Measurements from ENCODE around the gene FHIP2A. TPM values are rescaled to one million over a fixed set of nuclear protein-coding genes. Genes with fewer than 3 reads are reported as not detected.
"Not testable (repeated sequence)": the region's sequence is repeated elsewhere in the genome, so short reads cannot be mapped to it uniquely, and the experiment has no call there.

The FHIP2A gene, protein sequence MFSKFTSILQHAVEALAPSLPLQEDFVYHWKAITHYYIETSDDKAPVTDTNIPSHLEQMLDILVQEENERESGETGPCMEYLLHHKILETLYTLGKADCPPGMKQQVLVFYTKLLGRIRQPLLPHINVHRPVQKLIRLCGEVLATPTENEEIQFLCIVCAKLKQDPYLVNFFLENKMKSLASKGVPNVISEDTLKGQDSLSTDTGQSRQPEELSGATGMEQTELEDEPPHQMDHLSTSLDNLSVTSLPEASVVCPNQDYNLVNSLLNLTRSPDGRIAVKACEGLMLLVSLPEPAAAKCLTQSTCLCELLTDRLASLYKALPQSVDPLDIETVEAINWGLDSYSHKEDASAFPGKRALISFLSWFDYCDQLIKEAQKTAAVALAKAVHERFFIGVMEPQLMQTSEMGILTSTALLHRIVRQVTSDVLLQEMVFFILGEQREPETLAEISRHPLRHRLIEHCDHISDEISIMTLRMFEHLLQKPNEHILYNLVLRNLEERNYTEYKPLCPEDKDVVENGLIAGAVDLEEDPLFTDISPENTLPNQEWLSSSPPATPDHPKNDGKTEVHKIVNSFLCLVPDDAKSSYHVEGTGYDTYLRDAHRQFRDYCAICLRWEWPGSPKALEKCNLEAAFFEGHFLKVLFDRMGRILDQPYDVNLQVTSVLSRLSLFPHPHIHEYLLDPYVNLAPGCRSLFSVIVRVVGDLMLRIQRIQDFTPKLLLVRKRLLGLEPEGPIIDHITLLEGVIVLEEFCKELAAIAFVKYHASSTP
- total RNA-seq (ENCODE audit: unreplicated experiment), result 31.7 TPM
- long read RNA-seq, partial matches to known transcripts, result 1 of 1 reads
- long read RNA-seq, other reads (novel, unspliced or antisense), result 0 of 1 reads

DNA sequence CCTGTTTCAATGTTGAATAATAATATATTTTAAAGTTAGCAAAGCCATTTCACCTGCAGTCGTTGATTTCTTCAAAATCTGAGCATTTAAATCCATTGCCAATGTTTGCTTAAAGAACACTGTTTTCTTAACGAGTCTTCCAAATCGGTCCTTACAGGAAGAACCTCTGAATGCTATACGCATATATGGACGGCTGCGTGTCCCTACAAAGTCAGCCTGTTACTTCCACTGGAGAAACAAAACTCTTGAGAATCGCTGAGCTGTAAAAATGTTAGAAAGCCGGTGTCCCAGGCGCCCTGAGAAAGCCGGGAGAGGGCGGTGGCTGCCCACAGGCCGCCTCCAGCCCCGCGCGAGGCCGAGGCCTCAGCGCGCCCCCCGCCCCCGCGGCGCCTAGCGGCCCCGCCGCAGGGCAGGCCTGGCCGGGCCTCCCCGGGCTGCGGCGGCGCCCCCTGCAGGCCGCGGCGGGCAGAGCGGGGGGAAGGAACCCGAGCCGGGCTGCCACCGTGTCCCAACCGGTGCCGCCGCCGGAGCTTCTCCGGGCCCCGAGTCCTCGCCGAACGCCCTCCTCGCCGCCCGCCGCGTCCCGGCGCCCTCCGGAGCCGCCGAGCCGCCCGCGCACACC lies at the start of gene FHIP2A:
FHIP2A (plus strand) TSS at position 488 of the 622 bp plus-strand sequence. CDS start 299 bp downstream, outside the sequence.
- Mint-ChIP-seq H3K27me3 (ENCODE audit: unreplicated experiment) (peaks cover 2% of the 10 kb centered on the region), H3K9me3 (ENCODE audit: unreplicated experiment) (no peaks in the 10 kb centered on the region), H3K27ac (ENCODE audit: unreplicated experiment) (peak within 1 kb of the TSS; percentile 90), H3K4me1 (ENCODE audit: low read depth, unreplicated experiment) (peaks cover 10% of the 10 kb centered on the region), H3K36me3 (ENCODE audit: unreplicated experiment) (no peaks in the 10 kb centered on the region), H3K4me3 (ENCODE audit: unreplicated experiment) (peak within 1 kb of the TSS; percentile 86)
- DNase-seq, result peak; percentile 87
- TF ChIP-seq, protein P1, sequence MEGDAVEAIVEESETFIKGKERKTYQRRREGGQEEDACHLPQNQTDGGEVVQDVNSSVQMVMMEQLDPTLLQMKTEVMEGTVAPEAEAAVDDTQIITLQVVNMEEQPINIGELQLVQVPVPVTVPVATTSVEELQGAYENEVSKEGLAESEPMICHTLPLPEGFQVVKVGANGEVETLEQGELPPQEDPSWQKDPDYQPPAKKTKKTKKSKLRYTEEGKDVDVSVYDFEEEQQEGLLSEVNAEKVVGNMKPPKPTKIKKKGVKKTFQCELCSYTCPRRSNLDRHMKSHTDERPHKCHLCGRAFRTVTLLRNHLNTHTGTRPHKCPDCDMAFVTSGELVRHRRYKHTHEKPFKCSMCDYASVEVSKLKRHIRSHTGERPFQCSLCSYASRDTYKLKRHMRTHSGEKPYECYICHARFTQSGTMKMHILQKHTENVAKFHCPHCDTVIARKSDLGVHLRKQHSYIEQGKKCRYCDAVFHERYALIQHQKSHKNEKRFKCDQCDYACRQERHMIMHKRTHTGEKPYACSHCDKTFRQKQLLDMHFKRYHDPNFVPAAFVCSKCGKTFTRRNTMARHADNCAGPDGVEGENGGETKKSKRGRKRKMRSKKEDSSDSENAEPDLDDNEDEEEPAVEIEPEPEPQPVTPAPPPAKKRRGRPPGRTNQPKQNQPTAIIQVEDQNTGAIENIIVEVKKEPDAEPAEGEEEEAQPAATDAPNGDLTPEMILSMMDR (IDR thresholded peaks at IDR 0.05; ENCODE audit: partially characterized antibody, unreplicated experiment), result peak; percentile 66

DNA sequence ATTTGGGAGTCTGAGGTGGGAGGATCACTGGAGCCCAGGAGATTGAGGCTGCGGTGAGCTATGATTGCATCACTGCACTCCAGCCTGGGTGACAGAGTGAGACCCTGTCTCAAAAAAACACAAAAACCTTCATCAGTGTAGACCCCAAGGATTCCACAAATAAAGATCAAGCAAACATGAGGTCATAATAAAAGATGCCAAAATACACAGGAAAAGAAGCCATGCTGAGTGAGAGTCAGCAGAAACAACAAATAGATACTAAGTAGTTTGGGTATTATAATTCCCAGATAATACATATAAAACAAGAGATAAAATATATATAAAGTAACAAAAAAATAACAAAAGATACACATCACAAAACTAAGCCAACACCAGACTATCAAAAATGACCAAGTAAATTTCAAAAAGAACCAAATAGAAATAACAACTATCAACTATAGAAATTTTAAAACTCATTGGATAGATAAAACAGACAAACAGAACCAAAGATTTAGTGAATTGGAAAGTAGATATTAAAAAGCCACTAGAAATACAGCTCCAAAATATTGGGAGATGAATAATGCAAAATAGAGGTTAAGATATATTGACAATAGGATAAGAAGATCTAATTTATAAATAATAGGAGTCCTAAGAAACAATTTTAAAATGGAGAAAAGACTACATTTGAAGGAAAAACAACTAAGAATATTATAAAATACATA lies 48.9 kb upstream of the FHIP2A start:
- no peaks in the 10 kb centered on the region for H3K9me3 Mint-ChIP-seq (ENCODE audit: unreplicated experiment)
- peaks cover 2% of the 10 kb centered on the region for H3K27me3 Mint-ChIP-seq (ENCODE audit: unreplicated experiment)
- TF ChIP-seq, protein P1 (IDR thresholded peaks at IDR 0.05; ENCODE audit: partially characterized antibody, unreplicated experiment), result no peak
- H3K36me3 Mint-ChIP-seq (ENCODE audit: unreplicated experiment), result no peaks in the 10 kb centered on the region
- H3K27ac Mint-ChIP-seq (ENCODE audit: unreplicated experiment), result no peak overlapping the region
- no peak for DNase-seq
- no peak overlapping the region for H3K4me3 Mint-ChIP-seq (ENCODE audit: unreplicated experiment)
- peaks cover under 1% of the 10 kb centered on the region for H3K4me1 Mint-ChIP-seq (ENCODE audit: low read depth, unreplicated experiment)

DNA sequence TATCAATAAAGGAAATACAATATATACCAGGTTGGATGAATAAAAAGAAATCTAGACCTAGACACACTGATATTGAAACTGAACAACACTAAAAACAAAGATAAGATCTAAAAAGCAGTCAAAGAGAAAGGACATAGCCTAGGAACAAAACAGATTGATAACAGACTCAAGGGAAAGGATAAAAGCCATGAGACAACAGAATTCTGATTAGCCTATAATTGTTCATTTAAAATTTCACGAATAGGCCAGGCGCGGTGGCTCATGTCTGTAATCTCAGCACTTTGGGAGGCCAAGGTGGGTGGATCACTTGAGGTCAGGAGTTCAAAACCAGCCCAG lies 48.4 kb upstream of the FHIP2A start:
- H3K4me1 Mint-ChIP-seq (ENCODE audit: low read depth, unreplicated experiment), result peaks cover 2% of the 10 kb centered on the region
- no peaks in the 10 kb centered on the region for H3K9me3 Mint-ChIP-seq (ENCODE audit: unreplicated experiment)
- no peak for DNase-seq
- TF ChIP-seq, protein P1 (IDR thresholded peaks at IDR 0.05; ENCODE audit: partially characterized antibody, unreplicated experiment), result no peak
- H3K4me3 Mint-ChIP-seq (ENCODE audit: unreplicated experiment), result no peak overlapping the region
- peaks cover 2% of the 10 kb centered on the region for H3K27me3 Mint-ChIP-seq (ENCODE audit: unreplicated experiment)
- H3K36me3 Mint-ChIP-seq (ENCODE audit: unreplicated experiment), result no peaks in the 10 kb centered on the region
- no peak overlapping the region for H3K27ac Mint-ChIP-seq (ENCODE audit: unreplicated experiment)

DNA sequence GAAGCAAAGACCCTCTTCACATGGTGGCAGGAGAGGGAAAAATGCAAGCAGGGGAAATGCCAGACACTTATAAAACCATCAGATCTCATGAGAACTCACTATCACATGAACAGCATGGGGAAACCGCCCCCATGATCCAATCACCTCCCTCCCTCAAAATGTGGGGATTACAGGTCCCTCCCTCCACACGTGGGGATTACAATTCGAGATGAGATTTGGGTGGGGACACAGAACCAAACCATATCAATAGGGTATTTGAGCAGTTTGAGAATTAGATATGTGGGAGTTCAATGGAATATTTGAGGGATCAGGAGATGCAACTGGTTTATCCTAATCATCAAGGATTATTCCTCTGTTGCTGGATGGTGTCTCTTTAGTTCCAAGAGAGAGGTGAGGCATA lies 46.5 kb upstream of the FHIP2A start:
- H3K4me1 Mint-ChIP-seq (ENCODE audit: low read depth, unreplicated experiment); H3K4me3 Mint-ChIP-seq (ENCODE audit: unreplicated experiment); H3K9me3 Mint-ChIP-seq (ENCODE audit: unreplicated experiment); H3K27me3 Mint-ChIP-seq (ENCODE audit: unreplicated experiment); DNase-seq; H3K27ac Mint-ChIP-seq (ENCODE audit: unreplicated experiment); H3K36me3 Mint-ChIP-seq (ENCODE audit: unreplicated experiment): not testable (repeated sequence)

DNA sequence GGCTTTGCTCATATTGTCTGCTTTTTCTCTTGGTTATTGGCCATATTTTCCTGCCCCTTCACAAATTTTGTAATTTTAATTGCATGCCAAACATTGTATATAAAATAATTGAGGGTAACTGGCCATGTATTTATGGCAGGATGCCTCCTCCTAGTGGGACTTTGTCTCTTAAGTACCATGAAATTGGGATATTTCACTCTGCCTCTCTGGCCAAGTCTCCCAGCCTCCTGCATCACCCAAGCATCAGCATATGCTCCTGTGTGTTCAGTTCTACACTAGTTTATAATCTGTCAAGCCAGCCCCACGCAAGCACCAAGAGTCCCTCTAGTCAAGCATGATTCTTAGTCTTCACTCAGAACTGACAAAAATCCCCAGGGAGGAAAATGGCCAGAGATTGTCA lies 44.2 kb upstream of the FHIP2A start:
- TF ChIP-seq, protein P1 (IDR thresholded peaks at IDR 0.05; ENCODE audit: partially characterized antibody, unreplicated experiment), result no peak
- H3K36me3 Mint-ChIP-seq (ENCODE audit: unreplicated experiment), result no peaks in the 10 kb centered on the region
- H3K27me3 Mint-ChIP-seq (ENCODE audit: unreplicated experiment), result no peaks in the 10 kb centered on the region
- no peaks in the 10 kb centered on the region for H3K9me3 Mint-ChIP-seq (ENCODE audit: unreplicated experiment)
- no peak for DNase-seq
- H3K27ac Mint-ChIP-seq (ENCODE audit: unreplicated experiment), result no peak overlapping the region
- peaks cover 2% of the 10 kb centered on the region for H3K4me1 Mint-ChIP-seq (ENCODE audit: low read depth, unreplicated experiment)
- no peak overlapping the region for H3K4me3 Mint-ChIP-seq (ENCODE audit: unreplicated experiment)
